Measurements from ENCODE around the gene IPPK. TPM values are rescaled to one million over a fixed set of nuclear protein-coding genes. Genes with fewer than 3 reads are reported as not detected.

The IPPK gene, protein sequence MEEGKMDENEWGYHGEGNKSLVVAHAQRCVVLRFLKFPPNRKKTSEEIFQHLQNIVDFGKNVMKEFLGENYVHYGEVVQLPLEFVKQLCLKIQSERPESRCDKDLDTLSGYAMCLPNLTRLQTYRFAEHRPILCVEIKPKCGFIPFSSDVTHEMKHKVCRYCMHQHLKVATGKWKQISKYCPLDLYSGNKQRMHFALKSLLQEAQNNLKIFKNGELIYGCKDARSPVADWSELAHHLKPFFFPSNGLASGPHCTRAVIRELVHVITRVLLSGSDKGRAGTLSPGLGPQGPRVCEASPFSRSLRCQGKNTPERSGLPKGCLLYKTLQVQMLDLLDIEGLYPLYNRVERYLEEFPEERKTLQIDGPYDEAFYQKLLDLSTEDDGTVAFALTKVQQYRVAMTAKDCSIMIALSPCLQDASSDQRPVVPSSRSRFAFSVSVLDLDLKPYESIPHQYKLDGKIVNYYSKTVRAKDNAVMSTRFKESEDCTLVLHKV
- total RNA-seq (1 to 10 TPM; 1.9 to 3.9 (median 2.6) TPM), polyA plus RNA-seq (1 to 10 TPM; 3.7 to 6.5 TPM)

- Histone ChIP-seq H3K4me3 (peak within 1 kb of the TSS; percentile 66 to 99 (median 72)), H3K9me3 (no peaks in the 10 kb centered on the region), H3K36me3 (no peaks in the 10 kb centered on the region), H3K27ac (peak within 1 kb of the TSS; percentile 40 to 80 (median 54)), H3K4me1 (peaks cover 0 to 18% (median 12%) of the 10 kb centered on the region in 3 donors), H3K27me3 (no peaks in the 10 kb centered on the region)
- ATAC-seq (peak; percentile 97 to 99 (median 98)), DNase-seq (peak; percentile 96 to 99 (median 96)), FAIRE-seq (no peak)
- intact Hi-C loops (cut with DNase I), result no loop called here
- 0 to 1% methylated on average over 59 to 75 of the region's 75 CpGs for WGBS, 2 donors
- TF ChIP-seq, protein P1, sequence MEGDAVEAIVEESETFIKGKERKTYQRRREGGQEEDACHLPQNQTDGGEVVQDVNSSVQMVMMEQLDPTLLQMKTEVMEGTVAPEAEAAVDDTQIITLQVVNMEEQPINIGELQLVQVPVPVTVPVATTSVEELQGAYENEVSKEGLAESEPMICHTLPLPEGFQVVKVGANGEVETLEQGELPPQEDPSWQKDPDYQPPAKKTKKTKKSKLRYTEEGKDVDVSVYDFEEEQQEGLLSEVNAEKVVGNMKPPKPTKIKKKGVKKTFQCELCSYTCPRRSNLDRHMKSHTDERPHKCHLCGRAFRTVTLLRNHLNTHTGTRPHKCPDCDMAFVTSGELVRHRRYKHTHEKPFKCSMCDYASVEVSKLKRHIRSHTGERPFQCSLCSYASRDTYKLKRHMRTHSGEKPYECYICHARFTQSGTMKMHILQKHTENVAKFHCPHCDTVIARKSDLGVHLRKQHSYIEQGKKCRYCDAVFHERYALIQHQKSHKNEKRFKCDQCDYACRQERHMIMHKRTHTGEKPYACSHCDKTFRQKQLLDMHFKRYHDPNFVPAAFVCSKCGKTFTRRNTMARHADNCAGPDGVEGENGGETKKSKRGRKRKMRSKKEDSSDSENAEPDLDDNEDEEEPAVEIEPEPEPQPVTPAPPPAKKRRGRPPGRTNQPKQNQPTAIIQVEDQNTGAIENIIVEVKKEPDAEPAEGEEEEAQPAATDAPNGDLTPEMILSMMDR (IDR thresholded peaks at IDR 0.05), result no peak
These were observed at the start of gene IPPK for GRCh38 chr9:92669890-92670708. IPPK (minus strand) TSS chr9:92670131; CDS start chr9:92669988, 143 bp downstream.

- Histone ChIP-seq H3K9me3 (no peaks in the 10 kb centered on the region), H3K4me1 (no peaks in the 10 kb centered on the region), H3K4me3 (no peak overlapping the region), H3K27me3 (no peaks in the 10 kb centered on the region), H3K27ac (no peak overlapping the region), H3K36me3 (peaks cover 4 to 62% (median 45%) of the 10 kb centered on the region in 3 donors)
- FAIRE-seq (no peak), DNase-seq (peak in 1 of 6 donors; percentile 55), ATAC-seq (no peak)
- intact Hi-C loops (cut with DNase I), result loop anchor here in 2 of 3 donors (5.0 kb wide), 1 partner anchor 73 kb away; no protein-coding TSS in a partner anchor
- TF ChIP-seq, protein P1 (IDR thresholded peaks at IDR 0.05), result no peak
- WGBS, 2 donors, result 93 to 96% methylated on average over 34 of the region's 34 CpGs
These were observed 49.2 kb upstream of the IPPK start for GRCh38 chr9:92719028-92719647.

GRCh38 chr9:92718086-92719001, 48.4 kb upstream of the IPPK start:
- ATAC-seq, result no peak
- no peak overlapping the region for H3K4me3 ChIP-seq
- WGBS, 2 donors, result 91 to 92% methylated on average over 29 to 40 of the region's 40 CpGs
- FAIRE-seq, result no peak
- H3K27ac ChIP-seq, result no peak overlapping the region
- H3K9me3 ChIP-seq, result no peaks in the 10 kb centered on the region
- intact Hi-C loops (cut with DNase I), result loop anchor here in 2 of 3 donors (5.0 kb wide), 1 partner anchor 74 kb away; no protein-coding TSS in a partner anchor
- peaks cover 4 to 70% (median 53%) of the 10 kb centered on the region in 3 donors for H3K36me3 ChIP-seq
- TF ChIP-seq, protein P1 (IDR thresholded peaks at IDR 0.05), result no peak
- no peaks in the 10 kb centered on the region for H3K4me1 ChIP-seq
- peak in 1 of 6 donors; percentile 57 for DNase-seq
- H3K27me3 ChIP-seq, result no peaks in the 10 kb centered on the region
